ENCODE measurements around the gene CLDN2.
"Not testable (repeated sequence)": the region's sequence is repeated elsewhere in the genome, so short reads cannot be mapped to it uniquely, and the experiment has no call there.

CLDN2 gene, protein sequence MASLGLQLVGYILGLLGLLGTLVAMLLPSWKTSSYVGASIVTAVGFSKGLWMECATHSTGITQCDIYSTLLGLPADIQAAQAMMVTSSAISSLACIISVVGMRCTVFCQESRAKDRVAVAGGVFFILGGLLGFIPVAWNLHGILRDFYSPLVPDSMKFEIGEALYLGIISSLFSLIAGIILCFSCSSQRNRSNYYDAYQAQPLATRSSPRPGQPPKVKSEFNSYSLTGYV

DNA sequence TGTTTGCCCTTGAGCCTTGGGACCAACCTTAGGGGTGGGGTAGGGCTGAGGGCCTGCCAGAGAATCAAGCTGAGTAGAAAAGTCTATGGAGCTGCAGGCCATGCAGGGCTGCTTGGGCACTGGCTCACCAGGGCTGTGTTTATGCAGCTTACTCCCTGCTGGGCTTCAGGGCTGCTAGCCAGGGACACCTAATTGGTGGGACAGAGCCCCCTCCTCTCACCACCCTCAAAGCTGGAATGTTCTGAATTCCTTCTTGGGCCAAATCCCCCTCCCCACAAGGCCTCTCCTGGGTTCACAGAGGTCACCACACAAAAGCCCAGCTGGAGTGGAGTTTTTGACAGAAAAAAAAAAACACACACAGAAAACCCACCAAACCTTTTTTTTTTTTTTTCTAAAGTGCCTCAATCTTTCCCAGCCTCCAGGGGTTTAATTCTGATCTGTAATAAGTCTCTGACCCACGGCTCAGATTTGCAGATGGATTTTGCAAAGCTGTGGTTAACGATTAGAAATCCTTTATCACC, at the start of gene CLDN2:
Gene CLDN2, plus strand, starts transcription at position 471 of the 521 bp plus-strand sequence. CDS start 7,827 bp downstream, outside the sequence.
- Histone ChIP-seq H3K4me1 (ENCODE audit: control insufficient read depth, insufficient read depth, low read length, unreplicated experiment) (peaks cover 17% of the 10 kb centered on the region), H3K79me2 (ENCODE audit: control insufficient read depth, insufficient read depth, low read length, unreplicated experiment) (no peaks in the 10 kb centered on the region), H2AFZ (ENCODE audit: low read length, unreplicated experiment) (no peak within 1 kb of the TSS), H3K36me3 (ENCODE audit: insufficient read depth, low read length) (no peaks in the 10 kb centered on the region), H3K27ac (ENCODE audit: low read depth, low read length) (no peak within 1 kb of the TSS), H3K27me3 (ENCODE audit: insufficient read depth, low read length) (no peaks in the 10 kb centered on the region), H3K4me3 (ENCODE audit: low read depth, low read length) (no peak within 1 kb of the TSS)

DNA sequence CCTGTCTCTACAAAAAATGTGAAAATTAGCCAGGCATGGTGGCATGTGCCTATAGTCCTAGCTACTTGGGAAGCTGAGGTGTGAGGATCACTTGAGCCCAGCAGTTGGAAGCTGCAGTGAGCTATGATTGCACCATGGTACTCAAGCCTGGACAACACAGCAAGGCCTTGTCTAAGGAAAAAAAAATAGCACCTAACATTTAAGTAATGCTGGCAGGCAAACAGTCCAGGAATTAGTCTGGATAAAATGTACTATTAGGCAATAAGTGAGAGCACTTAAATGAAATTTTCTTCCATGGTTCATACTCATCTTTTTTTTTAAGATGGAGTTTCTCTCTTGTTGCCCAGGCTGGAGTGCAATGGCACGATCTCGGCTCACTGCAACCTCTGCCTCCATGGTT, 47.4 kb upstream of the CLDN2 start:
- not testable (repeated sequence) for H2AFZ ChIP-seq (ENCODE audit: low read length, unreplicated experiment); H3K79me2 ChIP-seq (ENCODE audit: control insufficient read depth, insufficient read depth, low read length, unreplicated experiment); H3K27me3 ChIP-seq (ENCODE audit: insufficient read depth, low read length); H3K4me3 ChIP-seq (ENCODE audit: low read depth, low read length); H3K27ac ChIP-seq (ENCODE audit: low read depth, low read length); H3K4me1 ChIP-seq (ENCODE audit: control insufficient read depth, insufficient read depth, low read length, unreplicated experiment); H3K36me3 ChIP-seq (ENCODE audit: insufficient read depth, low read length)

DNA sequence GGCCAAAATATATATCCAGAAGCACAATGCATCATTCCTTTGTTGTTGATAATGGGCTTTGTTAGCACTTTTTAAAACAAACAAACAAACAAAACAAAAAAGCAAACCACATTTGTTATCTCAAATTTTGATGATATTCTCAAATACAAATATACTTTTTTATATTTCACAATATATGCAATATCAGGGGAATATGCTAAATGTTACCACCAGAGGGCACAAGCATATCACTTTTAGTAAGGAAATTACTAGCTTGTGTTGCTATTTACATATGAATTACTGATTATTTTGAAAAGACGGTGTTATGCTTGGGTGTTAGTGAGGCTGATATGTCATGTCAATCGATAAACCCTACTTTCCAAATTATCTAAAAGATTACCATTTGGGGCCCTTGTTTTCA, 46.1 kb upstream of the CLDN2 start:
- Histone ChIP-seq H3K4me3 (ENCODE audit: low read depth, low read length) (no peak overlapping the region), H3K27ac (ENCODE audit: low read depth, low read length) (no peak overlapping the region), H2AFZ (ENCODE audit: low read length, unreplicated experiment) (no peak overlapping the region), H3K4me1 (ENCODE audit: control insufficient read depth, insufficient read depth, low read length, unreplicated experiment) (no peaks in the 10 kb centered on the region), H3K36me3 (ENCODE audit: insufficient read depth, low read length) (no peaks in the 10 kb centered on the region), H3K27me3 (ENCODE audit: insufficient read depth, low read length) (no peaks in the 10 kb centered on the region), H3K79me2 (ENCODE audit: control insufficient read depth, insufficient read depth, low read length, unreplicated experiment) (no peaks in the 10 kb centered on the region)

DNA sequence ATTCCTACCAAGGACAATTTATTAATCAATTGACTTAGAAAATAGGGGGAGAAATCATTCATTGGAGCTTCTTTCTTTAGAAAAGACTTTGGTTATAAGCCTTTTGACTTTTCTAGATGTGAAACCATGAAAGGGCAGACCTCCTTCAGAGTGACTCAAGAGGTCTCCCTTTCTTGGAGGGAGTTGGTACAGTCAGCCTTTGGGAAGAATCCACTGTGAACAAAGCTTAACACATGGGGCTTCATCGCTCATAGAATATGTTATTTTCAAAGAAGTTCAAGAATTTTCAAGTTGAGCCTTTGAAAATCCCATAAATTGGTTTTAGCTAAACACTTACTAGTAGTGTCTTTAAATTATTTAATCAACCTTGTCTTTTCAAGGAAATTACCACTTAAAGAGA, 45.1 kb upstream of the CLDN2 start:
- no peak overlapping the region for H3K27ac ChIP-seq (ENCODE audit: low read depth, low read length)
- H3K4me3 ChIP-seq (ENCODE audit: low read depth, low read length) = no peak overlapping the region
- no peak overlapping the region for H2AFZ ChIP-seq (ENCODE audit: low read length, unreplicated experiment)
- H3K36me3 ChIP-seq (ENCODE audit: insufficient read depth, low read length) = no peaks in the 10 kb centered on the region
- H3K27me3 ChIP-seq (ENCODE audit: insufficient read depth, low read length) = no peaks in the 10 kb centered on the region
- no peaks in the 10 kb centered on the region for H3K79me2 ChIP-seq (ENCODE audit: control insufficient read depth, insufficient read depth, low read length, unreplicated experiment)
- H3K4me1 ChIP-seq (ENCODE audit: control insufficient read depth, insufficient read depth, low read length, unreplicated experiment) = no peaks in the 10 kb centered on the region

DNA sequence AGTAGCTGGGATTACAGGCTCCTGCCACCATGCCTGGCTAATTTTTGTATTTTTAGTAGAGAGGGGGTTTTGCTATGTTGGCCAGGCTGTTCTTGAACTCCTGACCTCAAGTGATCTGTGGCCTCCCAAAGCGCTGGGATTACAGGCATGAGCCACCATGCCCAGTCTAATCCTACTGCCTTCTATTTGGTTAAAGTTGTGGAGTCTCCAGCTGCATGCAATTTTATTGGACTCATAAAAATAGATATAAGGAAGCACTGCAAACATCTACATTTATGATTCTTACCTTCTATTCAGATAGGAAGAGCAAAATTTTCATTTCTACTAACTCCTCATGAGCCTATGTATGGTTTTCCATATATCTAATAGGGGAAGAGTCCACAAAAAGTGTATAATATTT, 30.7 kb upstream of the CLDN2 start:
- no peak overlapping the region for H3K27ac ChIP-seq (ENCODE audit: low read depth, low read length)
- no peaks in the 10 kb centered on the region for H3K36me3 ChIP-seq (ENCODE audit: insufficient read depth, low read length)
- H2AFZ ChIP-seq (ENCODE audit: low read length, unreplicated experiment) = no peak overlapping the region
- H3K4me1 ChIP-seq (ENCODE audit: control insufficient read depth, insufficient read depth, low read length, unreplicated experiment) = peaks cover under 1% of the 10 kb centered on the region
- no peak overlapping the region for H3K4me3 ChIP-seq (ENCODE audit: low read depth, low read length)
- no peaks in the 10 kb centered on the region for H3K27me3 ChIP-seq (ENCODE audit: insufficient read depth, low read length)
- no peaks in the 10 kb centered on the region for H3K79me2 ChIP-seq (ENCODE audit: control insufficient read depth, insufficient read depth, low read length, unreplicated experiment)

DNA sequence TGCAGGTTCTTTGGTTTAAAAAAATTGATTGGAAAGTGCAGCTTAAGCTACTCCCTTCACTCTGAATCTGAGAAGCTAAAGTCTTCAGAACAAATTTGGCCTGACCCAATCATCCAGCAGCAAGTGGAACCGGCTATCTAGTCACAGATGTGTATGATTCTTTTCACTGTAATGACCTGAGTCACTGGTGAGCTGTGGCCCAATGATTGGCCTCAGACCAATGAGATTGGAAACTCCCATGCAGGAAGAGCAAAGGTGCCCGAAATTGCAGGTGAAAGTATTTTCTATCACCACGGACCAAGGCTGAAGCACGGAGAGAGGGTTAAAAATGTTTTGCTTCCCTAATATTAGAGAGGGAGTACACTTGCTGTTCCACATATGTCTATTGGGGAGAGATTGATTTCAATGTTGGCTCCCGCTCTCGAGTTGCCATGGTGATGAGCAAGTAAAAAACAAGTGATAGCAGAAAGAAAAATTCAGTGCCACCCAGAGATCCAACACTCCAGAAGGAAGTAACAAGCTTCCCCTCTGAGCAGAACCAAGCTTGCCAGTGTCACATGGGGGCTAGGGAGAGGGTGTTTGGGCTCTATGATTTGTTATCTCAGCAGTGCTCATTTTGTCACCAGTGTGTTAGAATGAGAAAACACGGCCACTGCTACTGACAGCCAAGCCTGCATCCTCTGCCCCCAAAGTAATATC, 28.3 kb upstream of the CLDN2 start:
- H2AFZ ChIP-seq (ENCODE audit: low read length, unreplicated experiment) = no peak overlapping the region

DNA sequence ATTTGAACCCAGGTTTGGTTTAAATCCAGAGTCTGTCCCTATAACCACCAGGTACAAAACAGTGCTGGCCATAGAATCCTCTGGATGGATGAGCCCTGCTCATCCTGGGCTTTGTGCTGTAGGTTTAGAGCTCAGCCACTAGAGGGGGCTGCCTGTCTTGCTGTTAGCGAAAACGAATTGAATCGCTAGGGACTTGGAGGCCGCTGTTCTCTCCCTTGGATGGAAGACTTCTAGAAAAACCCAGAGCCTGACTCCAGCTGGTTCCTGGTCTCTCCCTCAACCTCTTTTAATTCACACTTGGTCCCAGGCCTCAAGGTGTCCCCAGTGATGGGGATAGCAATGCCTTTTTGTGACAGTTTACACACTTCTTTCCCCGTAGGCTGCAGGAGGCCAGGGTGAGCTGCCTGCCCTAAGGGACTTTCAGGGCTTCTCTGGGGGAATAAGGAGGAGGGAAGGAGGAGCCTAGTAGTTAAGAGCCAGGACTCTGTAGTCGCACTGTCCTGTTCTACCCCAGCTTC, 25.8 kb upstream of the CLDN2 start:
- no peak overlapping the region for H3K4me3 ChIP-seq (ENCODE audit: low read depth, low read length)
- no peaks in the 10 kb centered on the region for H3K36me3 ChIP-seq (ENCODE audit: insufficient read depth, low read length)
- peak overlapping the region; percentile 82 for H2AFZ ChIP-seq (ENCODE audit: low read length, unreplicated experiment)
- H3K79me2 ChIP-seq (ENCODE audit: control insufficient read depth, insufficient read depth, low read length, unreplicated experiment) = no peaks in the 10 kb centered on the region
- H3K4me1 ChIP-seq (ENCODE audit: control insufficient read depth, insufficient read depth, low read length, unreplicated experiment) = peaks cover 35% of the 10 kb centered on the region
- H3K27ac ChIP-seq (ENCODE audit: low read depth, low read length) = peak overlapping the region; percentile 64
- H3K27me3 ChIP-seq (ENCODE audit: insufficient read depth, low read length) = no peaks in the 10 kb centered on the region

More for the DNA sequence above, 28.3 kb upstream of the CLDN2 start:
- H3K27me3 ChIP-seq (ENCODE audit: insufficient read depth, low read length) = no peaks in the 10 kb centered on the region
- H3K36me3 ChIP-seq (ENCODE audit: insufficient read depth, low read length) = no peaks in the 10 kb centered on the region
- H3K4me3 ChIP-seq (ENCODE audit: low read depth, low read length) = no peak overlapping the region
- peaks cover 20% of the 10 kb centered on the region for H3K4me1 ChIP-seq (ENCODE audit: control insufficient read depth, insufficient read depth, low read length, unreplicated experiment)
- no peak overlapping the region for H3K27ac ChIP-seq (ENCODE audit: low read depth, low read length)
- no peaks in the 10 kb centered on the region for H3K79me2 ChIP-seq (ENCODE audit: control insufficient read depth, insufficient read depth, low read length, unreplicated experiment)

DNA sequence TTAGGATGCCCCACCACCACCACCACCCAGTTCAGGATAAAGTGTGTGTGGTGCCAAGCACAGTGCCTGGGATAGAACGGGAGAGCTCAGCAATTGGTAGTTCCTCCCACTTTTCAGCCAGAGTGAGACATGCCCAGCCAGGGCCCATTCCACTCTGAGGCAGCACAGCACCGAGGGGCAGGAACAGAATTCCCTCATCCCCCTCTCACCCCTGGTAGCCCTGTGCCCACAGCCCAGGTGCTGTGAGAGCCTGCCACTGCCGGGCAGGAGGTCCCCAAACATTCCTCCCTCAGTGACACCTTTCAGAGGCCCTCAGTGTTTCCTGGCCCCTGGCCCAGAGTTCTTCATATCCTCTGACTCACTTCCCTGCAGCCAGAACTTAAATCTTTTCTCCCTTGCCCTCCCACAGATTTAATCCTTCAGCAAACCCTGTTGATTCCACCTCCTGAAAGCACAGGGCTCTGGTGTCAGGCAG, 25.2 kb upstream of the CLDN2 start:
- Histone ChIP-seq H3K4me3 (ENCODE audit: low read depth, low read length) (no peak overlapping the region), H3K27me3 (ENCODE audit: insufficient read depth, low read length) (no peaks in the 10 kb centered on the region), H3K79me2 (ENCODE audit: control insufficient read depth, insufficient read depth, low read length, unreplicated experiment) (no peaks in the 10 kb centered on the region), H3K4me1 (ENCODE audit: control insufficient read depth, insufficient read depth, low read length, unreplicated experiment) (peaks cover 39% of the 10 kb centered on the region), H2AFZ (ENCODE audit: low read length, unreplicated experiment) (peak overlapping the region; percentile 82), H3K27ac (ENCODE audit: low read depth, low read length) (peak overlapping the region; percentile 64), H3K36me3 (ENCODE audit: insufficient read depth, low read length) (no peaks in the 10 kb centered on the region)

DNA sequence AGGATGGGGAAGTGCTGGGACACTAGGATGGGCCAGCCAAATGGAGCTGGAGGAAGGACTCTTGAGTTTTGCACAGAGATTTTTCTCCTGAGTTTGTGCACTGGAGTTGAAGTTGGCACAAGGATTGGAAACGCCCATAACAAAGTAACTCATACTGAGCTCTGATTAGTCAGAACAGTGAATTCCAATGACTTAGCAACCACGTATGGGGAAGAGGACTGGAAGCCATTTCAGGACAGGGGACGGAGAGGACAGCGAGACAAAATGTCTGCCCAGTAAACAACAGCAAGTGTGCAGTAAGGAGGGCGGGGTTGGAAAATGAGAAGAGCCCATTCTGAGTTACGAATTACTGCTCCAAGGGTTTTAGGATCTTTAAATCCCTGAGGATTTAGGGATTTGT, 22.9 kb upstream of the CLDN2 start:
- Histone ChIP-seq H3K79me2 (ENCODE audit: control insufficient read depth, insufficient read depth, low read length, unreplicated experiment) (no peaks in the 10 kb centered on the region), H2AFZ (ENCODE audit: low read length, unreplicated experiment) (no peak overlapping the region), H3K27ac (ENCODE audit: low read depth, low read length) (peak overlapping the region; percentile 32), H3K27me3 (ENCODE audit: insufficient read depth, low read length) (no peaks in the 10 kb centered on the region), H3K4me3 (ENCODE audit: low read depth, low read length) (no peak overlapping the region), H3K4me1 (ENCODE audit: control insufficient read depth, insufficient read depth, low read length, unreplicated experiment) (peaks cover 40% of the 10 kb centered on the region), H3K36me3 (ENCODE audit: insufficient read depth, low read length) (no peaks in the 10 kb centered on the region)

DNA sequence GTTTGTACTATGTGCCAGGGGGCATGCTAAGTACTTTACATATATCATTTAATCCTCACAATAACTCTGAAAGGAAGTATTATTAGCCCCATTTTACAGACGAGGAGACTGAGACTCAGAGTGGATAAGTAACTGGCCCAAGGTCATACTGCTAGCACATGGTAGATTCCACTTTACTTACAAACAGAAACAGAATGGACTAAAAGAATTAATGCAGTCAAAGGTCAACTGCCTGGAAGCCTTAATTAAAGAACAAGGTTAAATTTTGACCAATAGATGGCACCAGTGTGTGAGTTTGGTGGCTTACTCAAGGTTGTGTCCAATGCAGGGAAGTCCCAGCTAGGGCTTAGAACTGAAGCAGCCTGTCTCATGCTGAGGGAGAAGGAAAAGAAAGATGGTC, 21.7 kb upstream of the CLDN2 start:
- no peak overlapping the region for H2AFZ ChIP-seq (ENCODE audit: low read length, unreplicated experiment)
- no peaks in the 10 kb centered on the region for H3K36me3 ChIP-seq (ENCODE audit: insufficient read depth, low read length)
- H3K4me1 ChIP-seq (ENCODE audit: control insufficient read depth, insufficient read depth, low read length, unreplicated experiment) = peaks cover 40% of the 10 kb centered on the region
- H3K4me3 ChIP-seq (ENCODE audit: low read depth, low read length) = no peak overlapping the region
- H3K27ac ChIP-seq (ENCODE audit: low read depth, low read length) = no peak overlapping the region
- no peaks in the 10 kb centered on the region for H3K27me3 ChIP-seq (ENCODE audit: insufficient read depth, low read length)
- no peaks in the 10 kb centered on the region for H3K79me2 ChIP-seq (ENCODE audit: control insufficient read depth, insufficient read depth, low read length, unreplicated experiment)

DNA sequence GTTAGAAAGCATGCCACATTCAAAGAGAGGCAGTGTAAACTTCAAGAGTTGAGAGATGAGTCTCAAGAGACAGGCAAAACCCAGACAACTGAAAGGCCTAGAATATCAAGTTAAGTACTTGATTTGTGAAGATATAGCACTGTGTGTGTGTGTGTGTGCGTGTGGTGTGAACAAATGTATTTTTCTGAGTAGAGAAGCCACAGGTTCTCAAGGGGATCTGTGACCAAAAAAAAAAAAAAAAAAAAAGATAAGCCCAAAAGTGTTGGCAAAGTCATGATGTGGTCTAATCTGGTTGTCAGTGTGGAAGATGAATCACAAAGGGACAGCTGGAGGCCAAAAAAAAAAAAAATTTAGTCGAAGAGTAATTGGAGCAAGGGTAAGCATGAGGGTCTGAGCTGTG, 20.9 kb upstream of the CLDN2 start:
- Histone ChIP-seq H3K4me1 (ENCODE audit: control insufficient read depth, insufficient read depth, low read length, unreplicated experiment) (peaks cover 40% of the 10 kb centered on the region), H3K4me3 (ENCODE audit: low read depth, low read length) (no peak overlapping the region), H3K36me3 (ENCODE audit: insufficient read depth, low read length) (no peaks in the 10 kb centered on the region), H2AFZ (ENCODE audit: low read length, unreplicated experiment) (no peak overlapping the region), H3K79me2 (ENCODE audit: control insufficient read depth, insufficient read depth, low read length, unreplicated experiment) (no peaks in the 10 kb centered on the region), H3K27ac (ENCODE audit: low read depth, low read length) (no peak overlapping the region), H3K27me3 (ENCODE audit: insufficient read depth, low read length) (no peaks in the 10 kb centered on the region)

All from ACC112 (cell line).